H9 (cell line): ENCODE data around the gene CREB3L2. TPM values are rescaled to one million over a fixed set of nuclear protein-coding genes. Genes with fewer than 3 reads are reported as not detected.

Experiments used
- DNase-seq: peaks from one replicate; pipeline ENCODE4 v3.0.0-alpha.2; 2017
- H2AFZ ChIP-seq: one replicate; pipeline ENCODE4 v1.6.1; 2013; ENCODE audit warnings: mild to moderate bottlenecking, low read length, control low read depth, moderate library complexity
- H2AK5ac ChIP-seq: 2 replicates; pipeline ENCODE4 v1.6.1; 2013; ENCODE audit warnings: low read length, control low read depth, mixed read lengths; ENCODE audit not compliant: insufficient read length
- H2BK120ac ChIP-seq: one replicate; pipeline ENCODE4 v1.6.1; 2013; ENCODE audit warnings: low read depth, mild to moderate bottlenecking, low read length, control low read depth, inconsistent platforms; ENCODE audit not compliant: poor library complexity, severe bottlenecking
- H2BK12ac ChIP-seq: 2 replicates; pipeline ENCODE4 v1.6.1; 2013; ENCODE audit warnings: low read length, control low read depth, mixed read lengths, low read depth; ENCODE audit not compliant: insufficient read length
- H2BK15ac ChIP-seq: 2 replicates; pipeline ENCODE4 v1.6.1; 2013; ENCODE audit warnings: low read depth, low read length, control low read depth
- H2BK20ac ChIP-seq: one replicate; pipeline ENCODE4 v1.6.1; 2013; ENCODE audit warnings: low read depth, mild to moderate bottlenecking, low read length, control low read depth, inconsistent platforms; ENCODE audit not compliant: poor library complexity, severe bottlenecking
- H2BK5ac ChIP-seq: 2 replicates; pipeline ENCODE4 v1.6.1; 2013; ENCODE audit warnings: low read length, control low read depth, mixed read lengths; ENCODE audit not compliant: insufficient read length
- H3K14ac ChIP-seq: 2 replicates; pipeline ENCODE4 v1.6.1; 2013; ENCODE audit warnings: low read length, control low read depth; ENCODE audit not compliant: insufficient read depth
- H3K18ac ChIP-seq: 2 replicates; pipeline ENCODE4 v1.6.1; 2013; ENCODE audit warnings: low read depth, mild to moderate bottlenecking, mixed read lengths, low read length, control low read depth; ENCODE audit not compliant: insufficient read length
- H3K23ac ChIP-seq: 2 replicates; pipeline ENCODE4 v1.6.1; 2013; ENCODE audit warnings: low read length, control low read depth, mixed read lengths, low read depth; ENCODE audit not compliant: insufficient read length
- H3K23me2 ChIP-seq: 2 replicates; pipeline ENCODE4 v1.6.1; 2013; ENCODE audit warnings: low read depth, mild to moderate bottlenecking, mixed read lengths, low read length, control low read depth; ENCODE audit not compliant: insufficient read length, poor library complexity, severe bottlenecking
- H3K27ac ChIP-seq: 2 replicates; pipeline ENCODE4 v1.5.1; 2013; ENCODE audit warnings: low read length, control low read depth, mixed read lengths, low read depth; ENCODE audit not compliant: insufficient read length
- H3K27me3 ChIP-seq: 2 replicates; pipeline ENCODE4 v1.6.1; 2013; ENCODE audit warnings: low read length, control low read depth, inconsistent platforms; ENCODE audit not compliant: insufficient read depth
- H3K4ac ChIP-seq: 2 replicates; pipeline ENCODE4 v1.6.1; 2013; ENCODE audit warnings: low read depth, mild to moderate bottlenecking, control low read depth, inconsistent platforms, low read length, moderate library complexity
- H3K4me1 ChIP-seq: 2 replicates; pipeline ENCODE4 v1.6.1; 2013; ENCODE audit warnings: low read length, control low read depth, inconsistent platforms; ENCODE audit not compliant: insufficient read depth
- H3K4me2 ChIP-seq: 2 replicates; pipeline ENCODE4 v1.6.1; 2013; ENCODE audit warnings: low read length, control low read depth, mixed read lengths; ENCODE audit not compliant: insufficient read length, insufficient read depth
- H3K56ac ChIP-seq: 2 replicates; pipeline ENCODE4 v1.6.1; 2013; ENCODE audit warnings: low read depth, mild to moderate bottlenecking, mixed read lengths, low read length, control low read depth; ENCODE audit not compliant: insufficient read length
- H3K79me1 ChIP-seq: 2 replicates; pipeline ENCODE4 v1.6.1; 2013; ENCODE audit warnings: low read depth, mild to moderate bottlenecking, moderate library complexity, low read length, control low read depth, inconsistent platforms; ENCODE audit not compliant: insufficient read depth, poor library complexity, severe bottlenecking
- H3K79me2 ChIP-seq: 2 replicates; pipeline ENCODE4 v1.6.1; 2013; ENCODE audit warnings: low read length, control low read depth, inconsistent platforms; ENCODE audit not compliant: insufficient read depth
- H3K9ac ChIP-seq: 2 replicates; pipeline ENCODE4 v1.6.1; 2013; ENCODE audit warnings: low read length, control low read depth, mixed read lengths; ENCODE audit not compliant: insufficient read length; ENCODE audit errors: extremely low read depth
- H3K9me3 ChIP-seq: one replicate; pipeline ENCODE4 v1.6.1; 2013; ENCODE audit warnings: low read depth, low read length, inconsistent platforms; ENCODE audit not compliant: control insufficient read depth
- H3T11ph ChIP-seq: one replicate; pipeline ENCODE4 v1.6.1; 2013; ENCODE audit warnings: mild to moderate bottlenecking, low read length, control low read depth, inconsistent platforms
- H4K20me1 ChIP-seq: one replicate; pipeline ENCODE4 v1.6.1; 2013; ENCODE audit not compliant: control insufficient read depth, insufficient read length, insufficient read depth
- H4K5ac ChIP-seq: 2 replicates; pipeline ENCODE4 v1.6.1; 2013; ENCODE audit warnings: low read depth, mild to moderate bottlenecking, mixed read lengths, low read length, control low read depth; ENCODE audit not compliant: insufficient read length
- H4K8ac ChIP-seq: replicated peaks from 2 replicates; pipeline ENCODE4 v1.6.1; 2013; ENCODE audit warnings: low read length, control low read depth, mixed read lengths, low read depth; ENCODE audit not compliant: insufficient read length
- H4K91ac ChIP-seq: 2 replicates; pipeline ENCODE4 v1.6.1; 2013; ENCODE audit warnings: low read depth, mild to moderate bottlenecking, moderate library complexity, mixed read lengths, low read length, control low read depth; ENCODE audit not compliant: insufficient read length
- H3K27ac Mint-ChIP-seq, 3 experiments: 2 replicates in 2 of 3; 3 replicates in 1 of 3; pipeline ENCODE4 v1.8.0; 2020 to 2021; ENCODE audit warnings: mixed read lengths in 3 of 3, mild to moderate bottlenecking in 1 of 3, moderate library complexity in 1 of 3
- H3K27me3 Mint-ChIP-seq: 2 replicates; pipeline ENCODE4 v1.8.0; 2021; ENCODE audit warnings: low read depth, mild to moderate bottlenecking, moderate library complexity, mixed read lengths
- H3K36me3 Mint-ChIP-seq, 3 experiments: 2 replicates in 2 of 3; 3 replicates in 1 of 3; pipeline ENCODE4 v1.8.0; 2020 to 2021; ENCODE audit warnings: low read depth in 3 of 3, mixed read lengths in 3 of 3; ENCODE audit not compliant: insufficient read depth in 1 of 3
- H3K4me1 Mint-ChIP-seq, 2 experiments: 2 replicates each; pipeline ENCODE4 v1.8.0; 2020; ENCODE audit warnings: mixed read lengths in 2 of 2
- H3K4me3 Mint-ChIP-seq, 2 experiments: 2 replicates in 1 of 2; 3 replicates in 1 of 2; pipeline ENCODE4 v1.8.0; 2020 to 2021; ENCODE audit warnings: mild to moderate bottlenecking in 2 of 2, mixed read lengths in 2 of 2, moderate library complexity in 1 of 2
- H3K9me3 Mint-ChIP-seq, 2 experiments: 2 replicates in 1 of 2; 3 replicates in 1 of 2; pipeline ENCODE4 v1.8.0; 2020; ENCODE audit warnings: mild to moderate bottlenecking in 2 of 2, mixed read lengths in 2 of 2, moderate library complexity in 1 of 2
- CTCF ChIP-seq: fragments of 200-600 bp; sonication (generic); conservative IDR thresholded peaks from 3 replicates; pipeline ENCODE4 v1.8.0; 2021; ENCODE audit warnings: antibody characterized with exemption, mild to moderate bottlenecking
- WGBS: extraction: QIAGEN DNeasy Blood & Tissue Kit; methylation state at CpG from one replicate; pipeline ENCODE4 v1.1.7; 2013; ENCODE audit warnings: missing lambda C conversion rate, low lambda C conversion rate, mixed read lengths; ENCODE audit not compliant: insufficient read length; ENCODE audit errors: extremely low coverage; 5-methylcytosine and 5-hydroxymethylcytosine counted together
- total RNA-seq: library from RNA; stranded (reverse); gene quantifications from 2 replicates; pipeline ENCODE4 v1.2.1, GENCODE V29; 2021

CREB3L2 gene
- total RNA-seq, 1 experiment from 2014 or later, result 60.7 TPM

GRCh38 chr7:137994216-137994615, 7.7 kb downstream of the CREB3L2 start:
- no peak overlapping the region for H3K56ac ChIP-seq
- no peaks in the 10 kb centered on the region for H3K79me1 ChIP-seq
- no peak overlapping the region for H3K4me2 ChIP-seq
- H3K79me2 ChIP-seq, result peaks cover 7% of the 10 kb centered on the region; the same call in 1 of the 2 replicates
- H3T11ph ChIP-seq, result no peak overlapping the region
- H3K4me1 Mint-ChIP-seq, result peaks cover 17 to 21% of the 10 kb centered on the region in 2 experiments
- no peak overlapping the region for H3K9ac ChIP-seq
- H3K9me3 ChIP-seq, result no peaks in the 10 kb centered on the region
- H3K23me2 ChIP-seq, result no peaks in the 10 kb centered on the region
- no peaks in the 10 kb centered on the region for H3K27me3 Mint-ChIP-seq
- no peak overlapping the region for H3K27ac ChIP-seq
- no peak overlapping the region for H4K5ac ChIP-seq
- H3K4me1 ChIP-seq, result peaks cover 5% of the 10 kb centered on the region; the same call in 1 of the 2 replicates
- H2BK120ac ChIP-seq, result no peak overlapping the region
- no peak overlapping the region for H2BK12ac ChIP-seq
- H2AK5ac ChIP-seq, result no peak overlapping the region
- H2AFZ ChIP-seq, result no peak overlapping the region
- peak overlapping the region in 1 of 3 experiments; percentile 4; a peak in 2 of 7 replicates for H3K27ac Mint-ChIP-seq
- H2BK15ac ChIP-seq, result no peak overlapping the region
- no peaks in the 10 kb centered on the region for H3K27me3 ChIP-seq
- TF ChIP-seq CTCF, result no peak
- H3K4ac ChIP-seq, result no peak overlapping the region
- no peak overlapping the region for H4K91ac ChIP-seq
- H3K18ac ChIP-seq, result no peak overlapping the region
- H2BK5ac ChIP-seq, result no peak overlapping the region
- H2BK20ac ChIP-seq, result no peak overlapping the region
- H3K14ac ChIP-seq, result no peak overlapping the region
- no CpG with 5 or more reads among the region's 4 CpGs for WGBS
- no peak for DNase-seq
- no peaks in the 10 kb centered on the region for H4K20me1 ChIP-seq
- no peaks in the 10 kb centered on the region for H3K9me3 Mint-ChIP-seq
- H3K23ac ChIP-seq, result no peak overlapping the region
- H3K36me3 Mint-ChIP-seq, result peaks cover 14 to 37% (median 22%) of the 10 kb centered on the region in 3 experiments
- H4K8ac ChIP-seq, result no peak overlapping the region
- H3K4me3 Mint-ChIP-seq, result no peak overlapping the region
